ENCODE results near the gene NCAM1.

NCAM1 gene

GRCh38 chr11:113166280-113166679 is 205.1 kb downstream of the NCAM1 start:
- DNase-seq = no peak

- DNase-seq = peak in 14 of 58 donors; percentile 22 to 85 (median 30)
Measured at GRCh38 chr11:113167599-113167998, 206.4 kb downstream of the NCAM1 start.

DNA sequence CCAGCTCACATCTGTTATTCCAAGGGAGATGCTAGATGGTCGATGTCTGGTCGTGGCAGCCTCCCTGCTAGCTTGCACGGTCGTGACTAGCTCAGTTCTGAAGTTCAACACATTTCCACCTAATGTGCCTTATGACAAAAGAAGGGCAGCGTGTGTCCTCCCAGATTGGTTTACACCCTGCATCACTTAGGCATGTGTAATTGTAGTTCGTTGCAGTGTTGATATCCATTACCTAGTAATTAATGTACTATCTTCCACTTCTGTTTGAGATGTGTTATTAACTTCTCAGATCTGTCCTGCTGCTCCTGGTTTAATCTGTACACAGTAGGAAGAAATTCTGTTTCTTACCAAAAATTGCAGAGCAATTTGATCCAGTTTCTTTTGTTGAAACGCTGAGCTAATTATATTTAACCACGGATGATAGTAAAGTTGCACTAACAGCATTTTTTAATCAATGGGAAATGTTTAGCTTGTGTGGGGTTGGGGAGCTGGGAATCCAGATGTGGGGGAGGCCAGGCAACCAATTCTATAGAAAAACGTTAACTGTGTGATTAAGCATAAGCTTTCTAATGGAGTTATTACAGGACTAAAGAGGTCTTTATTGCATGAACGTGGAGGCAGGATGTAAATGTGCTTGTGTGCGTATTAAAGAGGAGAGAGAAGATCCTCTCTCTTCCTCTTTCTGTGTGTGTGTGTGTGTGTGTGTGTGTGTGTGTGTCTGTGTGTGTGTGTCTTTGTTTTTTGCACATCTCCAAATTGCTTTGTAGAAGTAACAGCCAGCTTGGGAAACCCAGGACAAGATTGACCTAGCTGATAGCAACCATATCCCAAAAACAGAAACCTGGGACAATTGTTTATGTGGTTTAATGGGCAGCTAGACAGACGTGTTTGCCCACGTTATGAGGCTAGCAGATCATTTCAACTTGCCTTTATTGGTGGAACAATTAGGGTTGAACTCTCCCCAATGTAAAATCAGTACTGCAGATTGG is 207.4 kb downstream of the NCAM1 start:
- DNase-seq = peak in 1 of 58 donors; percentile 20

- DNase-seq = no peak
Measured at GRCh38 chr11:113172382-113172951, 211.2 kb downstream of the NCAM1 start.

DNA sequence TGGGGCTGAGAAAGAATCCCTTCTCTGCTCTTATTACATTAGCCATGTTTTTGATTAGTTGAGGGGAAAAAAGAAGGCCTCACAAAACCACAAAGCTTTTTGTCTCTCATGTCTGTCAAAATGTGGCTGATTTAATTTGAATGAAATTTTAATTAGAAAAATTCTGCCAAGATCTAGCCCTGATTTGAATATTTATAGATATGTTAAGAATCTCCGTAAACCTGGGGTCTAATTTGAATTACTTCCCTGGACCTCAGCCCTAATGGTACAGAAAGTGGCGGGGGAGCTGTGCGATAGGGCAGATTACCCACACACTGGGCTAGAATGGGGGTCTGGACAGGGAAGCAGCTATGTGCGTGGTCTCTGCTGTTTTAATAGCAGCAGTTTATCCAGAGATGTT is 211.9 kb downstream of the NCAM1 start:
- no peak for DNase-seq

DNA sequence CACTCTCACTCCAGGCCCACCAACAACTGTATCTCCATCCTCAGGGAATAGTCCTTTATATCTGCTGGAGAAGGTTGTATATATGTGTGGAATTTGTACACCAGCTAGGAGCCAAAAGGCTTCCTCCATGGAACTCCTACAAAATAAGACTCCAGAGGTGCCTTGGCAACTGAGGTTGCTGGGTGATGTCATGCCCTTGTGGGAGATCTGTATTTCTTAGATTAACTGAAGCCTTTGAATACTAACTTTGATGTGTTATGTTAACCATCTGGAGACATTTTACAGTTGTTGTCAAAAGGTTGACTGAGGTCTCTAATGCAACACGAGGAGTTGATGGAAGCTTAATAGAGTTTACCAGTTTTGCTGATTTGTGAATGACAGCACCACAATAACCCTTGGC is 213.7 kb downstream of the NCAM1 start:
- no peak for DNase-seq

DNA sequence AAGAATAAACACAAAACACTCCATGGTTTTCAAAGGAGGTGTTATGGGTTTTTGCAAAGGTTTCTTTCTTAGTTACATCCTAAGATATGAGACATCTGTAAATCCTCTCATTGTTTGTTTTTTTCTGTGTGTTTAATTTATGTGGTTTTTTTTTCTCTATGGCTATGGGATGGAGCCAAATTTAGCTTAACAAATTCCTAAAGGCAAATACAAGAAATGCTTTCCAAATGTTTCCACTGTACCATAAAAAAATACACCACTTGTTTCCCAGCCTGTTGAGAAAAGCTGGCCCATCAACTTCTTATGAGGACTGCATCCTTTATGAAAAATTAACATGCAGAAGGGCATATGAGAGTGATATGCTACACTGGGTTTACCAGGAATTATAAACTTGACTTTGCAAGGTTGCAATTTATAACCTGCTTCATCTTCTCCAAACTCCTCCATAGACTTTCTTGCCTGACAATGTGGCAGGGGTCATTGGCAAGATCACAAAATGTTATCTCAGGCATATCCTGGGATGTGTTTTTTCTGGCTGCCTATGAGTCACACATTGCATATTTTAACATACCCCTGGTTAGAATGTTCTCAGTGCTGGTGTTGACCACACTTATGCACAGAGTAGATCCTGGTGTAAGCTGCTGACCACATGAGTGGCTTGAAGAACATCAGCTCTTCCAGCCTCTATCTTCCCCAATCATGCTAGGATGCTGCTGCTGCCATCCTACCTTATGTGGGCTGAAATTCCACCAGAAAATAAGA is 215.6 kb downstream of the NCAM1 start:
- DNase-seq = no peak

DNA sequence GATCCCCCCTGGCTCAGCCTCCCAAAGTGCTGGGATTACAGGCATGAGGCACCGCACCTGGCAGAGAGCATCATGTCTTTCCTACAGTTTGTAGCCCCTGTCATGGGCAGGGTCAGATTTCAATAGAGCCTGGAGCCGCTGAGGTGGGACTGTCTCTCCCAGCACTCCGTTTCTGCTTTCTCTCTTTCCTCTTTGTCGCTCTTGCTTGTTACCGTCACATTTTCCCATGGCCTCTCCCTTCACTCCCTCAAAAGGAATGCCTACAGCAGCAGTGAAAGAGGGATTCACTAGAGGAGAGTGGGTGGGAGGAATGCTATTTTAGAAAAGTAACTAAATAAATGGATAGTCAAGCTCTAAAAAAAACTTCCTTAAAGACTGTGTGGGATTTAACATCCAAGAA is 216.5 kb downstream of the NCAM1 start:
- DNase-seq = no peak

GRCh38 chr11:113178381-113179070 is 217.3 kb downstream of the NCAM1 start:
- DNase-seq = peak in 2 of 58 donors; percentile 16 to 22

DNA sequence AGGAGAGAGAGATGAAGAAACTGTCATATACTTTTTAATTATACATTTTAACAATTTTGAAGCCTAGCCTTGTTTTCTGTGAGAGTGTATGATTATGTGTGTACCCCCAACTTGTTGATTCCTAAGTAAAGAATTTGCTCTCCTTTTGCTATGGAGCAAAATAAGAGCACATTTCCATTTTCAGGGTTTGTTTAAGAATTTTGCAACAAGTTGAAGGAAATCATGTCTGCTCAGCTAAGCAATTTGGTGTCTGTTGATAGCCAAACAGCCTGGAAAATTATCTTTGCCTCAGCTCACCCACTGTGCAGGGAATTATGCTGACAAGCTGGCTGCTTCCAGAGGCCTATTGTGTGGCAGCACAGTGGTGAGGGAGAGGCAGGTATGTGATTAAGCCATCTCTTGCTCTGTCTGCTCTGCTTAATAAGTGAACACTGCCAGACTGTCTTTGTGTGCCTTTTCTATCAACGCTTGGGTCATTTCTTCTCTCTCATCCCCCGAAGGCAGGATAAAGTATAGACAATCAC is 218.0 kb downstream of the NCAM1 start:
- DNase-seq = no peak

DNA sequence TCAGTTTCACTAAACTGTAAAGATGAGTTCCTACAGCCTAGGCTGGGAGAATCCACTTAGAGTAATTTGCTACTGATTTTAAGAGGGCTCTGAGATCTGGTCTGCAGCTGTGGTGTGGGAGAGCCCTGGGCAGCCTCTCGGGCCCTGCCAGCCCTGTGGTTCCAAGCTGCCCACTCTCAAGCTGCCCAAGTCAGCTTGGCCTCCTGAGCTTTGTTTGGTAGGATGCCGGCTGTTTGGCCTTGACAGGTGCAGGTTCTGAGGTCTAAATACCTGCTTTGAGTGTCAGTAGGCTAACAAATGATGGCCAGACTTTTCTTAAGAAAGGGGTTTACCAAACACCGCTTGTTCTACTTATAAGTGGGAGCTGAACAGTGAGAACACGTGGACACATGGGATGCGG is 219.9 kb downstream of the NCAM1 start:
- DNase-seq = no peak

DNA sequence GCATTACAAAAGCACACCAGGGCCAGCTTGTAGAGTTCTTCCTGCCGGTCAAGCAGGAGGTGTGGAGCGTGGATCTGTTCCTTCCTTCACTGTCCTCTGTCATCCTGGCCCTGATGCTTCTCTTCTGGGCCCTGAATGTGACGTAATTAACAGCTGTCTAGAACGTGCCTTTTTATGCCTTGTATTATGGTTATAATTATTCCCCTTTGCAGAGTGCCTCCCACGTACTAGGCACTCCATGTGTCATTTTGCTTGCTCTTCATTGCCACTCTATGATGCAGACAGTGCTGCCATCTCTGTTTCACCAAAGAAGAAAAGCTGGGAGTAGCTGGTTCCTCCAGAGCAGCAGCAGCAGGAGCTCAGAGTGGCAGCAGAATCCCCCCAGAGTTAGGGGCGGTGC is 221.1 kb downstream of the NCAM1 start:
- DNase-seq = peak in 3 of 58 donors; percentile 11 to 39 (median 32)

GRCh38 chr11:113184498-113184897 is 223.3 kb downstream of the NCAM1 start:
- no peak for DNase-seq

DNA sequence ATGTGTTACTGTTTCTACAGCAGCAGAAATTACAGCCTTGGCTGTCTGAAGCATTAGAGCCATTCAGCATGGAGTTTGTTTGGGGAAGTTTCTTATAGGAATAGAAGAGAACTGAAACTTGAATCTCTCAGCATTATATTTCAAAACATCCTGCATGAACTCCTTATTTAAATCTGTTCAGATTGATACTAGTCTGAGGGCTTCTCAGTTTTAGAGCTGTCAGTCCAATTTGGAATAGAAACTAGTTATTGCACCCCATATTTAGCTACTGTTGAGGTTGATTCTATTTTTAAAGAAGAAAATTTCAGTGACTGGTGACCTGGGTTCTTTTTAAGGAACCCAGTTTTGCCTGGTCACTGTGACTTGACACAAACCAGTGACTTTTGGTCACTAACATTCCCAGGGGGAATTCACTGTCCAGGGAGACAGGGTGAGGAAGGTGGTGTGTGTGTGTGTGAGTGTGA is 227.2 kb downstream of the NCAM1 start:
- no peak for DNase-seq

DNA sequence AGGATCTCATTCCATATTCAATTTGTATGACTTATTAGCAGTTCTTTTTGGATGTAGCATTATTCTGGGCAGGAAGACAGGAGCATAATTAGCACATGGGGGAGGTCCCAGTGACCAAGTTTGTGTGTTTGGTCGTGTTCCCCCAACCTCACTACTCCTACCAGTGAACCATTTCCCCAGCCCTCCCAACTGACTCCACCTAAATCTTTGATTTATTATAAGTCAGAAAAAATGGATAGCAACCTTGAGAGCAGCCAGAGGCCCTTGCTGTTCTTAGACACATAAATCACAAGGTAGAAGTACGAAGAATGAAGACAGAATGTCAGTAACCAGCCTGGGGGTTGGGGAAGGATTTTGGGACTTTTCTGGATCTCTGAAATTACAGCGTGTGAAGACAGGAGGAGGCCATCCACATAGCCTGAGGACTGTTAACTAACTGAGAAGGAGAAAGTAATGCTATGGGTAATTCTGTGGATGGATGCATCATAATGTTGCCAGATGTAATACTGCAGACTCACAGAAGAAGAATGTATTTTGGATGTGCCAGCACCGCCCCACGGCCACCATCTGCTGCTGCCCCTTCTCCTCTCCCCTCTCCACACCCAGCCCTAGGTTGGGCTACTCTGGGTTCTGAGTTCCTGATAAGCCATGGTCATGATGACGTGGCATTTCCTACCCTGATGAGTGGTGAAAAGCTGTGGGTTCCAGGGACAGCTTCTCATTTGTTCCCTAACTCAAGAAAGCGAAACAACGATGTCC is 228.9 kb downstream of the NCAM1 start:
- DNase-seq = peak in 1 of 58 donors; percentile 65

- no peak for DNase-seq
Measured at GRCh38 chr11:113192121-113192925, 231.1 kb downstream of the NCAM1 start.

GRCh38 chr11:113193016-113193415 is 231.8 kb downstream of the NCAM1 start:
- no peak for DNase-seq

DNA sequence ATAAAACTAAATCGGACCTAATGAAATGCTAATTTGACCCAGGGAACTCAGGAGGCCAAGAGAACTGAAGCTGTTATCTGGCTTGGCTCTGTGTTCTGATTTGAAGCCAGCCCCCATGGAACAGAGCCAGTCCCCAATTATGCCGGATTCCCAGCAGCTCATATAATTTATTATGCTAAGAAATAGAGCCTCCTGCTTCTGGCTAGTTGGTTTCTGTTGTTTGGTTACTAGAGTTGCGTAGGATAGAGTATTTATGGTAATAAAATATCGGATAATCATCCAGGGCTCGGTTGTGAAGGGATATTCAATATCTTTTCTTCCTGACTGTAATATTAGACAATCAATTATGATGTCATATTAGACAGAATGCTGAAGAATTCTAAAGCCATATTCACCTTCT is 232.7 kb downstream of the NCAM1 start:
- peak in 7 of 58 donors; percentile 8 to 56 (median 26) for DNase-seq

- no peak for DNase-seq
Measured at GRCh38 chr11:113195728-113196127, 234.5 kb downstream of the NCAM1 start.

Data from anterior cingulate cortex (tissue), 58 donors.